Activated naive CD4-positive, alpha-beta T cell treated with anti-CD3 and anti-CD28 coated beads, Interleukin-2, amount 10 ng/mL, durations not matched to agents 7 days and 5 days (primary cell): Measurements from ENCODE around the gene NCAPG2.

Experiments
- CTCF ChIA-PET: fragments of 350-600 bp; sonication (Branson Sonifier 250); formaldehyde crosslinking; loops from one replicate; lab custom pipeline; 2021; ENCODE audit warnings: antibody characterized with exemption; lab: Charles Lee
- DNase-seq: peaks from one replicate; pipeline ENCODE4 v3.0.0-alpha.2; 2020
- H3K27ac Mint-ChIP-seq: one replicate; pipeline ENCODE4 v1.8.0; 2021; ENCODE audit warnings: mild to moderate bottlenecking, moderate library complexity, mixed read lengths
- H3K27me3 Mint-ChIP-seq: one replicate; pipeline ENCODE4 v1.8.0; 2021; ENCODE audit warnings: mild to moderate bottlenecking, mixed read lengths
- H3K36me3 Mint-ChIP-seq: one replicate; pipeline ENCODE4 v1.8.0; 2021; ENCODE audit warnings: mixed read lengths
- H3K4me1 Mint-ChIP-seq: one replicate; pipeline ENCODE4 v1.8.0; 2021; ENCODE audit warnings: mixed read lengths
- H3K4me3 Mint-ChIP-seq: one replicate; pipeline ENCODE4 v1.8.0; 2021; ENCODE audit warnings: mild to moderate bottlenecking, moderate library complexity, mixed read lengths
- H3K9me3 Mint-ChIP-seq: one replicate; pipeline ENCODE4 v1.8.0; 2021; ENCODE audit warnings: mixed read lengths

Gene NCAPG2

DNA sequence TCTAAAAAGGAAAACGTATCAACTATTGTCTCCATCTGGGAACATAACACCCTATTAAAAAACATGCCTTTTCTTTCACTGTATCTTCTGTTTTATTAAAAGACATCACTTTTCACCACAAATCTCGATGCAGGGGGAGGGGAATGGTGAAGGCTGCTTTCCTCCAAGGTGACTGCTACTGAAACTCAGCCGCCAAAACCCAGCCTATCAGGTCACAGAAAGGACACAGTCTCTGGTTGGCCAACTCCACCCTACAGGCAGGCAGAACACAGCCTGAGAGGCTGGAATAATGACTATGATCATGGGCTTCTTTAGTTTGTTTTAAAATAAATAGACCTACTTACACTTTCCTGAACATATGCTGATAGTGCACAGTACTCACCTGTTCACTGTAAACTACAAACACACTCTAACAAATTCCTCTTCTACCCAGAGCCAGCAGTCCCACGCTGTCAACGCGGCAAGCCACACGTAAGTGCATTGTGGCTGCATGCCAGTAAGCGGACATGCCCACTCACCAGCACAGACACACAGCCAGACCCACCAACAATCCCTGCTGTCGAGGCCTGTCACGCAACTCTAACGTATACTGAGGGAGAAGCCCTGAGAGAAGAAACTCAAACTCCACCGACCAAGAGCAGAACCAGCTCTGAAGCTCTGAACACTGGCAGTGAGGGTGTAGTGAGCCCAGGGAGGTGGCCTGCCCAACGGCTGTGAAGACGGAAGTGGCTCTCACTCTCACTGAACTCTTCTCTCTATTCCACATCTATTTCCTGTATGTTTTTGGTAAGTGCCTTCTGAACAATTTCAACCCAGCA lies 41.8 kb downstream of the NCAPG2 start:
- DNase-seq: no peak
- Mint-ChIP-seq H3K36me3 (peaks cover 47% of the 10 kb centered on the region), H3K4me3 (no peak overlapping the region), H3K9me3 (no peaks in the 10 kb centered on the region), H3K27ac (peak overlapping the region; percentile 61), H3K4me1 (peaks cover 4% of the 10 kb centered on the region), H3K27me3 (no peaks in the 10 kb centered on the region)
- CTCF ChIA-PET: no interaction called here

DNA sequence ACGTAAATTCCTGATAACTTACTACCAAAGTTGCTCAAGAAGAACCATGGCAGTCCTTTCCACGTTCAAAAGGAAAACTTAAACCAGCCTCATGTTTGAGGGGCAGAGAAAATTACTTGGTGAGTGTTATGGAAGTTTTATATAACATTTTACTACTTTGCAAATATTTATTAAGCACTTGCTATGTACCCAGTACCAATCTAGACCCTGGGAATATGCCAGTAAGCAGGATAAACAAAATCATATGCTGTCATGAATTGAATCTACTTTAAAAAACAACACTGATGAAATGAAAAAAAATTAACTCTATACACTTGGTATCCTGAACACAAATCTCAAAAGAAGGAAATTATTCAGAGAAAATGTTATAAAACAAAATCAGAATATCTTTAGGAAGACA lies 46.1 kb downstream of the NCAPG2 start:
- Mint-ChIP-seq H3K4me3 (no peak overlapping the region), H3K27ac (no peak overlapping the region), H3K9me3 (no peaks in the 10 kb centered on the region), H3K36me3 (peaks cover 57% of the 10 kb centered on the region), H3K27me3 (no peaks in the 10 kb centered on the region), H3K4me1 (peaks cover 26% of the 10 kb centered on the region)
- CTCF ChIA-PET: no interaction called here
- DNase-seq: no peak

- Mint-ChIP-seq H3K4me1 (peaks cover 26% of the 10 kb centered on the region), H3K27me3 (no peaks in the 10 kb centered on the region), H3K36me3 (peaks cover 46% of the 10 kb centered on the region), H3K27ac (peak overlapping the region; percentile 82), H3K9me3 (no peaks in the 10 kb centered on the region), H3K4me3 (no peak overlapping the region)
- DNase-seq: no peak
- CTCF ChIA-PET: no interaction called here
Measured at GRCh38 chr7:158657189-158657746, 47.3 kb downstream of the NCAPG2 start.

DNA sequence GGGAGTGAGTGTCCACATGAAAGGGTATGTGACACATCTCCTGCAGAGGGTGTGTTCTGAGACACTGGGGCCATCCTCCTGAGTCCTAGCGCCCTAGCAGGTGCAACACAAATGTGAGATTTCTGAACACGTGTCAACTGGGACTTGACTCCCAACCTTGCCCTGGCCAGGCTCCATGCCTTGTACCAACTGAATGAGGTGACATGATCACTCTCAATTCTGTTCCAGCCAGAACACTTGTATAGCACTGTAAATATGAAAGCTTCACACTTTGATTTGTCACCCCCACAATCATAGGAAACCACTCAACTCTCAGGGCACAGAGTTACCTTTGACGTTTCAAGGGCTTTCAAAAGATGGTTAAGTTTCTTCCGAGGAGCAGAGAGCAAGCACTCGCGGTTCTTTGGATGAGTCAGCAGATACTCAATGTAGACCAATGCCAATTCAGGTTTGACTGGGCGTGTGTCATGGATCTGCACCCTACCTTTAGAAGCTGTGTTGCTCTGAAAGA lies 48.6 kb downstream of the NCAPG2 start:
- CTCF ChIA-PET: no interaction called here
- H3K27ac Mint-ChIP-seq: peak overlapping the region; percentile 82
- H3K36me3 Mint-ChIP-seq: peaks cover 49% of the 10 kb centered on the region
- H3K4me3 Mint-ChIP-seq: no peak overlapping the region
- peaks cover 26% of the 10 kb centered on the region for H3K4me1 Mint-ChIP-seq
- peak; percentile 53 for DNase-seq
- no peaks in the 10 kb centered on the region for H3K27me3 Mint-ChIP-seq
- no peaks in the 10 kb centered on the region for H3K9me3 Mint-ChIP-seq

- H3K36me3 Mint-ChIP-seq: peaks cover 48% of the 10 kb centered on the region
Measured at GRCh38 chr7:158655507-158655906, 49.1 kb downstream of the NCAPG2 start.

GRCh38 chr7:158651968-158652565 lies 52.5 kb downstream of the NCAPG2 start:
- no peak for DNase-seq
- Mint-ChIP-seq H3K27ac (peak overlapping the region; percentile 28), H3K36me3 (peaks cover 65% of the 10 kb centered on the region)

More at GRCh38 chr7:158655507-158655906, 49.1 kb downstream of the NCAPG2 start:
- Mint-ChIP-seq H3K27me3 (no peaks in the 10 kb centered on the region), H3K4me1 (peaks cover 26% of the 10 kb centered on the region), H3K4me3 (no peak overlapping the region), H3K9me3 (no peaks in the 10 kb centered on the region), H3K27ac (peak overlapping the region; percentile 82)
- CTCF ChIA-PET: no interaction called here
- no peak for DNase-seq

DNA sequence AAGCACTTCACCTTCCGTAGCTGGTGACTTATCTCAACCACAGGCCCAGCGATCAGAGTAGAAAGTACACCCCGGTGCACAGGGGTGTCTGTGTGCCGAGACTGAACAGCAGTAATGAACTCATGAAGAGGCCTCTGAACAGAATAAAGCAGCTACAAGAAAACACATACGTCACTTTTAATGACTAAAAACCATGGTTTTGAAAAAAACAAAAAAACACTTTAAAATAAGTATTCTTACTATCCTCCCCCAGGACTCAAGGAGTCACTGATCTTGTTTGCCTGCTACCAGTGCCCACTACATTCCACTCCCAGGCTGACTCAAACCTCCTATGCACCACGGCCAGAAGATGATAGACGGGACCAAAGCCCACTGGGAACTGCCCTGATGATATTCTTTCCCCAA lies 53.8 kb downstream of the NCAPG2 start:
- DNase-seq: no peak
- no peaks in the 10 kb centered on the region for H3K9me3 Mint-ChIP-seq
- H3K36me3 Mint-ChIP-seq: peaks cover 59% of the 10 kb centered on the region
- peak overlapping the region; percentile 43 for H3K27ac Mint-ChIP-seq
- H3K4me3 Mint-ChIP-seq: no peak overlapping the region
- CTCF ChIA-PET: no interaction called here
- H3K4me1 Mint-ChIP-seq: peaks cover 8% of the 10 kb centered on the region
- H3K27me3 Mint-ChIP-seq: no peaks in the 10 kb centered on the region

More at GRCh38 chr7:158651968-158652565, 52.5 kb downstream of the NCAPG2 start:
- CTCF ChIA-PET: interaction anchor here (0.6 to 1.8 kb wide), 2 partner anchors 325 kb away, joined by 3 to 7 read pairs; no protein-coding TSS in a partner anchor
- H3K9me3 Mint-ChIP-seq: no peaks in the 10 kb centered on the region
- peaks cover 19% of the 10 kb centered on the region for H3K4me1 Mint-ChIP-seq
- H3K27me3 Mint-ChIP-seq: no peaks in the 10 kb centered on the region
- no peak overlapping the region for H3K4me3 Mint-ChIP-seq

DNA sequence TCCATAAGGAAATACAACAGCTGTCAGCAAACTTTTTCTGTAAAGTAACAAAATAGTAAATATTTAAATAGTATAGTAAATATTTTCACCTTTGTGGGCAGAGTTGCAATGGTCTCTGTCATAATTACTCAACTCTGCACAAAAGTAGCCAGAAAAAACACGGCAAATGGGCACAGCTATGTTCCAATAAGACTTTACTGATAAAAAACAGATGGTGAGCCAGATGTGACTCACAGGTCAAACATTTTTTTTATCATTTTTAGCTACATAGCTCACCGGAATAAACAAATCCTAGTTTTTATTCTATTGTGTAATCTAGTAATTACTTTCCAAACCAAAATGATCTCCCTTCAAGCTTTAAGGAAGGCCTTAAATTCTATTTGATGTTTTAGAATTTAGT lies 55.3 kb downstream of the NCAPG2 start:
- CTCF ChIA-PET: interaction anchor here (1.7 kb wide), 1 partner anchor 328 kb away, joined by 4 read pairs; no protein-coding TSS in a partner anchor
- H3K36me3 Mint-ChIP-seq: peaks cover 61% of the 10 kb centered on the region
- no peaks in the 10 kb centered on the region for H3K9me3 Mint-ChIP-seq
- no peak overlapping the region for H3K27ac Mint-ChIP-seq
- H3K27me3 Mint-ChIP-seq: no peaks in the 10 kb centered on the region
- no peak for DNase-seq
- no peak overlapping the region for H3K4me3 Mint-ChIP-seq
- H3K4me1 Mint-ChIP-seq: no peaks in the 10 kb centered on the region

DNA sequence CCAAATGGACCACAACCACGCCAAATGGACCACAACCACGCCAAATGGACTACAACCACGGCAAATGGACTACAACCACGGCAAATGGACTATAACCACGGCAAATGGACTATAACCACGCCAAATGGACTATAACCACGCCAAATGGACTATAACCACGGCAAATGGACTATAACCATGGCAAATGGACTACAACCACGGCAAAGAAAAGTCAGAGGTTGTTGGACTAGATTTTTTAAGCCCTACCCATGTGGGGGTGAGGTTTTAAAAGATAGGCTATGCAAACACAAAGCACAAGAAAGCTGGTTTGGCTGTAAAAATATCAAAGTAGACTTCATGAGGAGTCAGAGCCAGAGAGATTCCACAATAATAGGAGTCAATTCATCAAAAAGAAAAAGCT lies 55.8 kb downstream of the NCAPG2 start:
- Mint-ChIP-seq H3K27ac (no peak overlapping the region), H3K4me3 (no peak overlapping the region), H3K36me3 (peaks cover 63% of the 10 kb centered on the region), H3K27me3 (no peaks in the 10 kb centered on the region), H3K4me1 (no peaks in the 10 kb centered on the region), H3K9me3 (no peaks in the 10 kb centered on the region)
- no peak for DNase-seq
- CTCF ChIA-PET: interaction anchor here (1.7 kb wide), 1 partner anchor 329 kb away, joined by 4 read pairs; no protein-coding TSS in a partner anchor

DNA sequence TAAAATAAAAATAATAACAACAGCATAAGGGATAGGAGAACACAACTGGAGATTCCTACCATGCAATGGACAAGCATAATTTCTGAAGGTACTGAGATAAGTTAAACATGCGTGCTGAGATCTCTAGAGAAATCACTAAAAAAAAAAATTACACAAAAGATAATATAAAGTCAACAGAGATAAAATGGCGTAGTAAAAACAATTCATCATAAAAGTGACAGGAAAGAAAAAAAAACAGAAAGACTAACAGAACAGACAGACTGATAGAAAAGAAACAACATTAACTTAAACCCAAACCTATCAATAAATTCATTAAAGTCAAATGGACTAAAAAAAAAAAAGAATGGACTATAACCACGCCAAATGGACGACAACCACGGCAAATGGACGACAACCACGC lies 56.4 kb downstream of the NCAPG2 start:
- DNase-seq: no peak
- H3K4me3 Mint-ChIP-seq: no peak overlapping the region
- CTCF ChIA-PET: interaction anchor here (1.0 to 1.7 kb wide), 2 partner anchors 18 to 42 kb away, joined by 3 to 5 read pairs; no protein-coding TSS in a partner anchor
- H3K36me3 Mint-ChIP-seq: peaks cover 69% of the 10 kb centered on the region
- H3K27ac Mint-ChIP-seq: no peak overlapping the region
- no peaks in the 10 kb centered on the region for H3K9me3 Mint-ChIP-seq
- H3K27me3 Mint-ChIP-seq: no peaks in the 10 kb centered on the region
- no peaks in the 10 kb centered on the region for H3K4me1 Mint-ChIP-seq

DNA sequence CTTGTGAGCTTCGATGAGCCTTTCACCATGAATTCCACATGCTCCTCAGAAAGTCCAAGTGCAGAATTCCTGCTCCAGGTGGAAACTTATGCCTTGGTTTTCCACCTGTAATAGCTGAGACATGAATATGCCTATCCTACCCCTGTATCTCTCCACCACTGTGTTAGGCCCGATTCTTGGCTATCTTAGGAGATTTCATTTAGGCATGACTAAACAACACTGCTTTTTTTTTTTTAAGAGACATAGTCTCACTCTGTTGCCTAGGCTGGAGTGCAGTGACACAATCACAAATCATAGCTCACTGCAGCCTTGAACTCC lies 57.2 kb downstream of the NCAPG2 start:
- H3K4me3 Mint-ChIP-seq: no peak overlapping the region
- H3K27ac Mint-ChIP-seq: no peak overlapping the region
- H3K36me3 Mint-ChIP-seq: peaks cover 73% of the 10 kb centered on the region
- no peaks in the 10 kb centered on the region for H3K27me3 Mint-ChIP-seq
- H3K4me1 Mint-ChIP-seq: no peaks in the 10 kb centered on the region
- no peak for DNase-seq
- no peaks in the 10 kb centered on the region for H3K9me3 Mint-ChIP-seq
- CTCF ChIA-PET: interaction anchor here (0.6 to 1.7 kb wide), 6 partner anchors 17 to 1233 kb away, joined by 3 to 5 read pairs (median 3); no protein-coding TSS in a partner anchor

- peaks cover 73% of the 10 kb centered on the region for H3K36me3 Mint-ChIP-seq
- no peak overlapping the region for H3K4me3 Mint-ChIP-seq
- peak; percentile 37 for DNase-seq
- H3K9me3 Mint-ChIP-seq: no peaks in the 10 kb centered on the region
- CTCF ChIA-PET: interaction anchor here (0.6 to 1.7 kb wide), 7 partner anchors 17 to 1232 kb away, joined by 3 to 5 read pairs (median 3); no protein-coding TSS in a partner anchor
- H3K27me3 Mint-ChIP-seq: no peaks in the 10 kb centered on the region
- H3K4me1 Mint-ChIP-seq: no peaks in the 10 kb centered on the region
- no peak overlapping the region for H3K27ac Mint-ChIP-seq
Measured at GRCh38 chr7:158646766-158647474, 57.7 kb downstream of the NCAPG2 start.

DNA sequence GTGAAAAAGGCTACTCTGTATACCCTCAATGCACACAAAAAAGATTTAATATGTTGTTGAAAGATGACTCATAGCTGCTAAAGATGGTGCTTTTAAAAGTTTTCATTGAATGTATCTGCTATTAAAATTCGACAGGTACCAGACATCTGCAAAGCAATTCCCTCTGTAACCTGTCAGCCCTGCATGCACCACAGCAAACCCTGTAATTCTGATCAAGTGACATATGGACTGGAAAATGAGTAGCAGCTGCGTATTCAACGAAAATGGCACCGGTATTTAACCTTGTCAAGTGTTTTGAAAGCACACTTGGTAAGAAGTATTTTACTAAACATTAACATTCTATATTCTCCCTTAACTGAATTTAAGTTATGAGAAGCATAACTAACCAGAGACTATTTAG lies 58.8 kb downstream of the NCAPG2 start:
- Mint-ChIP-seq H3K27me3 (no peaks in the 10 kb centered on the region), H3K9me3 (no peaks in the 10 kb centered on the region), H3K4me1 (no peaks in the 10 kb centered on the region), H3K27ac (no peak overlapping the region), H3K36me3 (peaks cover 76% of the 10 kb centered on the region), H3K4me3 (no peak overlapping the region)
- CTCF ChIA-PET: interaction anchor here (1.0 kb wide), 1 partner anchor 51 kb away, joined by 3 read pairs; no protein-coding TSS in a partner anchor
- no peak for DNase-seq

DNA sequence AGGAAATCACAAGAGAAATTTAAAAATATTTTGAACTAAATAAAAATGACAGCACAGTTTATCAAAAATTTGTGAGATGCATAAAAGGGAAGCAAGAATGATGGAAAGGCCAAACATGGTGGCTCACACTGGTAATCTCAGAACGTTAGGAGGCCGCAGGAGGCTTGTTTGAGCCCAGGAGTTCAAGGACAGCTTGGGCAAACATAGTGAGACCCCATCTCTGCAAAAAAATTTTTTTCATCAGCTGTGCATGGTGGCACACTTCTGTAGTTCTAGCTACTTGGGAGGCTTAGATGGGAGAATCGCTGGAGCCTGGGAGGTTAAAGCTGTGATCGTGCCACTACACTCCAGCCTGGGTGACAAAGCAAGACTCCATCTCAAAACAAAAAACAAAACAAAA lies 62.5 kb downstream of the NCAPG2 start:
- Mint-ChIP-seq H3K9me3 (no peaks in the 10 kb centered on the region), H3K4me3 (no peak overlapping the region), H3K36me3 (peaks cover 76% of the 10 kb centered on the region), H3K4me1 (no peaks in the 10 kb centered on the region), H3K27ac (no peak overlapping the region), H3K27me3 (no peaks in the 10 kb centered on the region)
- CTCF ChIA-PET: no interaction called here
- no peak for DNase-seq
